B cell (primary cell): Measurements from ENCODE around the gene LRRC43. TPM values are rescaled to one million over a fixed set of nuclear protein-coding genes. Genes with fewer than 3 reads are reported as not detected.

ENCODE experiments used
- ATAC-seq: fragments of 200-7000 bp; cut with Tn5 transposase; one replicate; pipeline ENCODE4 v1.10.0; 2021; ENCODE audit warnings: low read depth, mild to moderate bottlenecking, moderate number of reproducible peaks, moderate library complexity
- CTCF ChIA-PET: fragments of 350-600 bp; sonication (Branson Sonifier 250); formaldehyde crosslinking; loops from one replicate; lab custom pipeline; 2021; ENCODE audit warnings: antibody characterized with exemption, inconsistent platforms; lab: Charles Lee
- POLR2A ChIA-PET: fragments of 350-600 bp; sonication (Branson Sonifier 250); formaldehyde crosslinking; loops from one replicate; lab custom pipeline; 2021; ENCODE audit warnings: antibody characterized with exemption; lab: Charles Lee
- DNase-seq: peaks from one replicate; pipeline ENCODE4 v3.0.0; 2013
- H2AFZ ChIP-seq: 2 replicates; pipeline ENCODE4 v1.6.1; 2012; ENCODE audit warnings: mild to moderate bottlenecking, low read depth, low read length; ENCODE audit not compliant: insufficient read depth, poor library complexity, severe bottlenecking
- H3K27ac ChIP-seq, 2 donors: 1 replicate in 1 of 2; 2 replicates in 1 of 2; pipeline ENCODE4 v1.5.1; 2012 to 2013; ENCODE audit warnings: low read length in 2 of 2, mild to moderate bottlenecking in 2 of 2, moderate library complexity in 1 of 2
- H3K27me3 ChIP-seq, 4 experiments: fragments of 200-600 bp in 1 of 4; sonication (generic) in 1 of 4; replicated peaks in 1 of 4; 1 replicate in 2 of 4; 2 replicates in 2 of 4; pipeline versions ENCODE4 v1.6.1 to v1.7.0; 2013 to 2016; ENCODE audit warnings: low read length in 3 of 4, mild to moderate bottlenecking in 2 of 4, mixed read lengths in 1 of 4, moderate library complexity in 1 of 4; ENCODE audit not compliant: insufficient read depth in 4 of 4, control insufficient read depth in 3 of 4; ENCODE audit errors: control extremely low read depth in 1 of 4
- H3K36me3 ChIP-seq, 2 experiments: replicated peaks in 1 of 2; 1 replicate in 1 of 2; 2 replicates in 1 of 2; pipeline versions ENCODE4 v1.6.1 to v1.7.1; 2013; ENCODE audit warnings: low read length in 1 of 2; ENCODE audit not compliant: insufficient read depth in 2 of 2, control insufficient read depth in 1 of 2; ENCODE audit errors: control extremely low read depth in 1 of 2, extremely low read depth in 1 of 2
- H3K4me1 ChIP-seq, 2 donors: fragments of 200-600 bp in 1 of 2; sonication (generic) in 1 of 2; 1 replicate in 1 of 2; 2 replicates in 1 of 2; pipeline versions ENCODE4 v1.5.1 to v1.6.1; 2013 to 2017; ENCODE audit warnings: low read length in 2 of 2; ENCODE audit not compliant: control insufficient read depth in 2 of 2, insufficient read depth in 2 of 2
- H3K4me2 ChIP-seq: replicated peaks from 2 replicates; pipeline ENCODE3; 2012; ENCODE audit warnings: mild to moderate bottlenecking, low read depth, low read length; ENCODE audit not compliant: poor library complexity, severe bottlenecking
- H3K4me3 ChIP-seq, 5 experiments: fragments of 200-600 bp in 1 of 5; sonication (generic) in 1 of 5; 1 replicate in 3 of 5; 2 replicates in 2 of 5; pipeline versions ENCODE4 v1.5.1 to v1.7.0; 2011 to 2016; ENCODE audit warnings: low read length in 4 of 5, mild to moderate bottlenecking in 4 of 5, low read depth in 2 of 5, control low read depth in 1 of 5, moderate library complexity in 1 of 5; ENCODE audit not compliant: insufficient read depth in 1 of 5; ENCODE audit errors: control extremely low read depth in 1 of 5, extremely low read depth in 1 of 5
- H3K79me2 ChIP-seq: fragments of 200-600 bp; sonication (generic); one replicate; pipeline ENCODE4 v1.6.0; 2016; ENCODE audit warnings: low read length; ENCODE audit not compliant: control insufficient read depth, insufficient read depth
- H3K9ac ChIP-seq: fragments of 200-600 bp; sonication (generic); 2 replicates; pipeline ENCODE4 v1.6.1; 2017; ENCODE audit warnings: mild to moderate bottlenecking, low read length, moderate library complexity
- H3K9me3 ChIP-seq, 3 donors: one replicate each; pipeline versions ENCODE4 v1.6.1 to v1.7.1; 2013; ENCODE audit warnings: low read length in 2 of 3; ENCODE audit not compliant: control insufficient read depth in 2 of 3, insufficient read depth in 1 of 3; ENCODE audit errors: control extremely low read depth in 1 of 3
- H4K20me1 ChIP-seq: 2 replicates; pipeline ENCODE4 v1.6.0; 2012; ENCODE audit warnings: mild to moderate bottlenecking, low read length; ENCODE audit not compliant: insufficient read depth, control insufficient read depth, poor library complexity, severe bottlenecking
- H3K27ac Mint-ChIP-seq: one replicate; pipeline ENCODE4 v1.8.0; 2021; ENCODE audit warnings: mixed read lengths
- H3K27me3 Mint-ChIP-seq: one replicate; pipeline ENCODE4 v1.8.0; 2021; ENCODE audit warnings: mixed read lengths
- H3K4me1 Mint-ChIP-seq: one replicate; pipeline ENCODE4 v1.8.0; 2021; ENCODE audit warnings: mixed read lengths
- H3K4me3 Mint-ChIP-seq: one replicate; pipeline ENCODE4 v1.8.0; 2021; ENCODE audit warnings: mixed read lengths
- H3K9me3 Mint-ChIP-seq: one replicate; pipeline ENCODE4 v1.8.0; 2022; ENCODE audit warnings: mixed read lengths; ENCODE audit not compliant: insufficient read depth
- CTCF ChIP-seq: fragments of 200-600 bp; IDR thresholded peaks from one replicate; pipeline ENCODE4 v1.8.0; 2022; ENCODE audit warnings: antibody characterized with exemption, mild to moderate bottlenecking
- EZH2 ChIP-seq: IDR thresholded peaks from 2 replicates; pipeline ENCODE4 v1.6.1; 2012; ENCODE audit warnings: borderline replicate concordance, low read depth, mild to moderate bottlenecking, moderate library complexity, low read length; ENCODE audit not compliant: insufficient read depth, poor library complexity, severe bottlenecking
- WGBS: methylation state at CpG from one replicate; pipeline ENCODE4 v1.1.5; 2013; ENCODE audit warnings: missing lambda C conversion rate; ENCODE audit not compliant: insufficient coverage; 5-methylcytosine and 5-hydroxymethylcytosine counted together
- intact Hi-C: fragments of 100-400 bp; cut with micrococcal nuclease; formaldehyde crosslinking; loops from one replicate; pipeline ENCODE4 v1.10.0; 2022
- polyA plus RNA-seq: library from polyadenylated mRNA; depleted of rRNA; stranded (reverse); fragments of >200 nt; gene quantifications from 2 replicates; pipeline ENCODE4 v1.2.3, GENCODE V29; 2012
- total RNA-seq, 2 donors: library from RNA; stranded (reverse); fragments of 120-200 nt in 1 of 2; gene quantifications; 1 replicate in 1 of 2; 2 replicates in 1 of 2; pipeline versions ENCODE4 v1.2.3 to v1.2.4, GENCODE V29; 2013 to 2022

The LRRC43 gene
- total and polyA plus RNA-seq, 2 donors (not counting 1 experiment from before 2014, with no cell fraction given), result not detected

- Histone ChIP-seq H3K27me3 (no peaks in the 10 kb centered on the region), H3K27ac (no peak overlapping the region), H3K4me2 (no peak overlapping the region), H3K79me2 (no peaks in the 10 kb centered on the region), H3K36me3 (no peaks in the 10 kb centered on the region), H3K9me3 (no peaks in the 10 kb centered on the region), H3K4me3 (no peak overlapping the region), H3K4me1 (no peaks in the 10 kb centered on the region), H2AFZ (no peak overlapping the region), H3K9ac (no peak overlapping the region), H4K20me1 (no peaks in the 10 kb centered on the region)
- H3K4me3 Mint-ChIP-seq, result no peak overlapping the region
- WGBS, result 97% methylated on average over 7 of the region's 10 CpGs
- no peak overlapping the region for H3K27ac Mint-ChIP-seq
- H3K27me3 Mint-ChIP-seq, result peaks cover 6% of the 10 kb centered on the region
- DNase-seq, result no peak
- TF ChIP-seq CTCF (no peak), EZH2 (no peak)
- CTCF ChIA-PET, result no interaction called here
- no peaks in the 10 kb centered on the region for H3K4me1 Mint-ChIP-seq
- POLR2A ChIA-PET, result no interaction called here
- H3K9me3 Mint-ChIP-seq, result no peaks in the 10 kb centered on the region
- no peak for ATAC-seq
- intact Hi-C loops, result no loop called here
Measured at GRCh38 chr12:122155705-122156104, 27.2 kb upstream of the LRRC43 start.

GRCh38 chr12:122158700-122159285 is 24.1 kb upstream of the LRRC43 start:
- Mint-ChIP-seq H3K27ac (no peak overlapping the region), H3K4me1 (no peaks in the 10 kb centered on the region), H3K9me3 (no peaks in the 10 kb centered on the region), H3K4me3 (no peak overlapping the region), H3K27me3 (peaks cover 4% of the 10 kb centered on the region)
- H3K27me3 ChIP-seq, result no peaks in the 10 kb centered on the region
- TF ChIP-seq EZH2, result no peak
- TF ChIP-seq CTCF, result no peak
- H3K79me2 ChIP-seq, result no peaks in the 10 kb centered on the region
- no peak overlapping the region for H3K4me2 ChIP-seq
- ChIA-PET CTCF (interaction anchor here (0.7 to 1.0 kb wide), 2 partner anchors 222 to 1797 kb away, joined by 3 to 4 read pairs; no protein-coding TSS in a partner anchor), POLR2A (no interaction called here)
- DNase-seq, result no peak
- no peak overlapping the region for H3K4me3 ChIP-seq
- H2AFZ ChIP-seq, result no peak overlapping the region
- H3K9me3 ChIP-seq, result no peaks in the 10 kb centered on the region
- 96% methylated on average over 4 of the region's 7 CpGs for WGBS
- H3K27ac ChIP-seq, result no peak overlapping the region
- no peaks in the 10 kb centered on the region for H4K20me1 ChIP-seq
- ATAC-seq, result no peak
- intact Hi-C loops, result no loop called here
- no peaks in the 10 kb centered on the region for H3K4me1 ChIP-seq
- H3K9ac ChIP-seq, result no peak overlapping the region
- H3K36me3 ChIP-seq, result no peaks in the 10 kb centered on the region
